Endodermal cell (in vitro differentiated cells): ENCODE data around the gene PARN. TPM values are rescaled to one million over a fixed set of nuclear protein-coding genes. Genes with fewer than 3 reads are reported as not detected.

ENCODE experiments used
- DNase-seq: peaks from one replicate; pipeline ENCODE4 v3.0.0-alpha.2; 2017
- H3K27ac ChIP-seq: 2 replicates; pipeline ENCODE4 v1.5.1; 2013; ENCODE audit warnings: mild to moderate bottlenecking, low read depth, low read length, moderate library complexity
- H3K27me3 ChIP-seq: 2 replicates; pipeline ENCODE4 v1.6.1; 2013; ENCODE audit warnings: mild to moderate bottlenecking, low read length, moderate library complexity; ENCODE audit not compliant: insufficient read depth, control insufficient read depth, poor library complexity, severe bottlenecking
- H3K36me3 ChIP-seq: 2 replicates; pipeline ENCODE4 v1.7.0; 2013; ENCODE audit warnings: mild to moderate bottlenecking, low read length, moderate library complexity; ENCODE audit not compliant: control insufficient read depth, insufficient read depth
- H3K4me1 ChIP-seq: one replicate; pipeline ENCODE4 v1.7.0; 2013; ENCODE audit warnings: low read length; ENCODE audit not compliant: control insufficient read depth, insufficient read depth
- H3K4me3 ChIP-seq: 2 replicates; pipeline ENCODE4 v1.5.1; 2013; ENCODE audit warnings: mild to moderate bottlenecking, low read length, moderate library complexity
- H3K9ac ChIP-seq: 2 replicates; pipeline ENCODE4 v1.6.1; 2013; ENCODE audit warnings: mild to moderate bottlenecking, low read length, moderate library complexity; ENCODE audit not compliant: poor library complexity, severe bottlenecking; ENCODE audit errors: extremely low read depth
- H3K9me3 ChIP-seq: 2 replicates; pipeline ENCODE4 v1.6.1; 2013; ENCODE audit warnings: mild to moderate bottlenecking, low read length, moderate library complexity; ENCODE audit not compliant: control insufficient read depth
- H3K27ac Mint-ChIP-seq: 2 replicates; pipeline ENCODE4 v1.8.0; 2020; ENCODE audit warnings: mixed read lengths
- H3K27me3 Mint-ChIP-seq: 2 replicates; pipeline ENCODE4 v1.8.0; 2021; ENCODE audit warnings: mild to moderate bottlenecking, mixed read lengths; ENCODE audit not compliant: insufficient read depth
- H3K36me3 Mint-ChIP-seq: 2 replicates; pipeline ENCODE4 v1.8.0; 2020; ENCODE audit warnings: low read depth, mixed read lengths
- H3K4me1 Mint-ChIP-seq: 2 replicates; pipeline ENCODE4 v1.8.0; 2020; ENCODE audit warnings: mixed read lengths
- H3K4me3 Mint-ChIP-seq: 2 replicates; pipeline ENCODE4 v1.8.0; 2020; ENCODE audit warnings: mild to moderate bottlenecking, moderate library complexity, mixed read lengths
- H3K9me3 Mint-ChIP-seq: 2 replicates; pipeline ENCODE4 v1.8.0; 2020; ENCODE audit warnings: mild to moderate bottlenecking, mixed read lengths
- CTCF ChIP-seq: fragments of 200-600 bp; sonication (generic); conservative IDR thresholded peaks from 2 replicates; pipeline ENCODE4 v1.5.0; 2021; ENCODE audit warnings: antibody characterized with exemption, mild to moderate bottlenecking
- WGBS, 2 experiments: methylation state at CpG; one replicate each; pipeline versions ENCODE4 v1.1.5 to v1.1.7; 2013; ENCODE audit warnings: missing lambda C conversion rate in 2 of 2, mixed read lengths in 1 of 2; ENCODE audit not compliant: insufficient coverage in 1 of 2, insufficient read length in 1 of 2; 5-methylcytosine and 5-hydroxymethylcytosine counted together
- total RNA-seq, 2 donors: library from RNA; stranded (reverse); fragmentation: NEBNext Ultra II Directional in 1 of 2; extraction: Animal tissue kit (Norgen Biotek cat#: 25700) in 1 of 2; gene quantifications; 2 replicates in 1 of 2; 3 replicates in 1 of 2; pipeline ENCODE4 v1.2.1, GENCODE V29; 2021

Gene PARN
- total RNA-seq, 2 donors from 2014 or later, result 43.7 to 45.7 TPM

- TF ChIP-seq CTCF, result no peak
- 87 to 95% methylated on average over 3 to 4 of the region's 7 CpGs for WGBS, 2 experiments
- Histone ChIP-seq H3K9me3 (no peaks in the 10 kb centered on the region), H3K27ac (no peak overlapping the region), H3K9ac (no peak overlapping the region), H3K4me1 (no peaks in the 10 kb centered on the region), H3K27me3 (no peaks in the 10 kb centered on the region), H3K4me3 (no peak overlapping the region), H3K36me3 (peaks cover 48% of the 10 kb centered on the region)
- DNase-seq, result no peak
- Mint-ChIP-seq H3K9me3 (no peaks in the 10 kb centered on the region), H3K4me3 (no peak overlapping the region), H3K36me3 (peaks cover 50% of the 10 kb centered on the region), H3K4me1 (no peaks in the 10 kb centered on the region), H3K27me3 (no peaks in the 10 kb centered on the region), H3K27ac (no peak overlapping the region)
Observed at GRCh38 chr16:14668556-14669223, 38.6 kb upstream of the PARN start.

- Mint-ChIP-seq H3K9me3 (no peaks in the 10 kb centered on the region), H3K36me3 (peaks cover 56% of the 10 kb centered on the region), H3K27me3 (no peaks in the 10 kb centered on the region), H3K27ac (no peak overlapping the region), H3K4me1 (no peaks in the 10 kb centered on the region), H3K4me3 (no peak overlapping the region)
- no peak overlapping the region for H3K4me3 ChIP-seq
- DNase-seq, result no peak
- no peaks in the 10 kb centered on the region for H3K27me3 ChIP-seq
- no peaks in the 10 kb centered on the region for H3K9me3 ChIP-seq
- TF ChIP-seq CTCF, result no peak
- no peak overlapping the region for H3K9ac ChIP-seq
- H3K27ac ChIP-seq, result no peak overlapping the region
- no peaks in the 10 kb centered on the region for H3K4me1 ChIP-seq
- WGBS, 2 experiments, result 95 to 100% methylated on average over 13 to 16 of the region's 16 CpGs
- peaks cover 56% of the 10 kb centered on the region for H3K36me3 ChIP-seq
Observed at GRCh38 chr16:14667347-14668266, 37.5 kb upstream of the PARN start.

GRCh38 chr16:14658063-14658462 is 28.0 kb upstream of the PARN start:
- Histone ChIP-seq H3K4me1 (no peaks in the 10 kb centered on the region), H3K27ac (no peak overlapping the region), H3K36me3 (peaks cover 79% of the 10 kb centered on the region), H3K9ac (no peak overlapping the region), H3K9me3 (no peaks in the 10 kb centered on the region), H3K4me3 (no peak overlapping the region), H3K27me3 (no peaks in the 10 kb centered on the region)
- Mint-ChIP-seq H3K4me3 (no peak overlapping the region), H3K9me3 (no peaks in the 10 kb centered on the region), H3K27ac (peak overlapping the region; percentile 28), H3K27me3 (no peaks in the 10 kb centered on the region), H3K36me3 (peaks cover 67% of the 10 kb centered on the region), H3K4me1 (peaks cover 15% of the 10 kb centered on the region)
- WGBS, 2 experiments, result 80 to 100% methylated on average over 1 to 2 of the region's 2 CpGs
- DNase-seq, result no peak
- no peak for TF ChIP-seq CTCF
